Measurements from ENCODE around the gene GRID1.

DNA sequence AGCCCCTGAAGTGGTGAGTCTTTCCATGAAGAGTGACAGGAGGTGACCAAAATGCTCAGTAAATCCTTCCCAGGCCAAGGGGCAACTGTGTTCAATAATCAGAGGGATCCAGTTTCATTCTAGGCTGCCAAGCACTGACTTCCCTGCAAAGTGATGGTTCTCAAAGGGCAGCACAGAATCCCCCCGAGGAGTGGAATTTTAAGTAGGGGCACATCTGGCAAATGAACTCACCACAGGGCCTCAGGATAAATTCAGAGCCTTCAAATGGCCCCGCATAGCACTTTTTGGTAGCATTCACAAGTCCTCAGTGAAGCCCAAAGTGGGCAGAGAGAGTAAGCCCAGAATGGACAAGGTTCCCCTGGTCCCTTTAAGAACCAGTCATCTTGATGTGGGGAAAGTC lies 602.5 kb downstream of the GRID1 start:
- TF ChIP-seq, protein P1, sequence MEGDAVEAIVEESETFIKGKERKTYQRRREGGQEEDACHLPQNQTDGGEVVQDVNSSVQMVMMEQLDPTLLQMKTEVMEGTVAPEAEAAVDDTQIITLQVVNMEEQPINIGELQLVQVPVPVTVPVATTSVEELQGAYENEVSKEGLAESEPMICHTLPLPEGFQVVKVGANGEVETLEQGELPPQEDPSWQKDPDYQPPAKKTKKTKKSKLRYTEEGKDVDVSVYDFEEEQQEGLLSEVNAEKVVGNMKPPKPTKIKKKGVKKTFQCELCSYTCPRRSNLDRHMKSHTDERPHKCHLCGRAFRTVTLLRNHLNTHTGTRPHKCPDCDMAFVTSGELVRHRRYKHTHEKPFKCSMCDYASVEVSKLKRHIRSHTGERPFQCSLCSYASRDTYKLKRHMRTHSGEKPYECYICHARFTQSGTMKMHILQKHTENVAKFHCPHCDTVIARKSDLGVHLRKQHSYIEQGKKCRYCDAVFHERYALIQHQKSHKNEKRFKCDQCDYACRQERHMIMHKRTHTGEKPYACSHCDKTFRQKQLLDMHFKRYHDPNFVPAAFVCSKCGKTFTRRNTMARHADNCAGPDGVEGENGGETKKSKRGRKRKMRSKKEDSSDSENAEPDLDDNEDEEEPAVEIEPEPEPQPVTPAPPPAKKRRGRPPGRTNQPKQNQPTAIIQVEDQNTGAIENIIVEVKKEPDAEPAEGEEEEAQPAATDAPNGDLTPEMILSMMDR (conservative IDR thresholded peaks at IDR 0.05) = no peak
- TF ChIP-seq EZH2 (IDR thresholded peaks at IDR 0.05; ENCODE audit: low read depth) = no peak
